SK-MEL-5 (cell line): ENCODE measurements around the gene PDE4B. TPM values are rescaled to one million over a fixed set of nuclear protein-coding genes. Genes with fewer than 3 reads are reported as not detected.
"Not testable (repeated sequence)": the region's sequence is repeated elsewhere in the genome, so short reads cannot be mapped to it uniquely, and the experiment has no call there.

Experiments used
- DNase-seq: peaks from one replicate; pipeline ENCODE4 v3.0.0-alpha.2; 2016; ENCODE audit warnings: low read depth, low spot score
- in situ Hi-C: cut with HindIII; loops from 2 replicates; pipeline ENCODE4 v1.10.0; 2016; ENCODE audit warnings: low sequenced_read_pairs, high pct_unique_total_duplicates, low pct_unique_long_range_greater_than_20kb
- total RNA-seq: library from RNA; depleted of rRNA; stranded (reverse); fragments of >200 nt; shearing (Covaris generic); gene quantifications from 2 replicates; pipeline ENCODE4 v1.2.3, GENCODE V29; 2014

The PDE4B gene
- total RNA-seq, 1 experiment from 2014 or later = 26.1 TPM

- DNase-seq = no peak
These were observed 170.6 kb downstream of the PDE4B start for GRCh38 chr1:65963156-65963888.

GRCh38 chr1:65964123-65964522, 171.4 kb downstream of the PDE4B start:
- in situ Hi-C loops = no loop called here
- DNase-seq = no peak

More at GRCh38 chr1:65963156-65963888, 170.6 kb downstream of the PDE4B start:
- in situ Hi-C loops = no loop called here

GRCh38 chr1:65965112-65965996, 172.7 kb downstream of the PDE4B start:
- in situ Hi-C loops = no loop called here
- DNase-seq = peak; percentile 77

GRCh38 chr1:65967492-65967891, 174.8 kb downstream of the PDE4B start:
- in situ Hi-C loops, DNase-seq: not testable (repeated sequence)

GRCh38 chr1:65971547-65971946, 178.9 kb downstream of the PDE4B start:
- in situ Hi-C loops = no loop called here
- no peak for DNase-seq

- in situ Hi-C loops = no loop called here
- DNase-seq = no peak
These were observed 183.0 kb downstream of the PDE4B start for GRCh38 chr1:65975708-65976107.

- in situ Hi-C loops = no loop called here
These were observed 186.7 kb downstream of the PDE4B start for GRCh38 chr1:65979136-65980044.

GRCh38 chr1:65980237-65980636, 187.5 kb downstream of the PDE4B start:
- in situ Hi-C loops = no loop called here
- no peak for DNase-seq

More at GRCh38 chr1:65979136-65980044, 186.7 kb downstream of the PDE4B start:
- peak; percentile 95 for DNase-seq

- in situ Hi-C loops = no loop called here
- no peak for DNase-seq
These were observed 190.8 kb downstream of the PDE4B start for GRCh38 chr1:65983500-65983899.

- in situ Hi-C loops = no loop called here
- DNase-seq = no peak
These were observed 192.8 kb downstream of the PDE4B start for GRCh38 chr1:65985393-65986066.

- in situ Hi-C loops = no loop called here
- DNase-seq = no peak
These were observed 193.5 kb downstream of the PDE4B start for GRCh38 chr1:65986146-65986545.

GRCh38 chr1:65990161-65990560, 197.5 kb downstream of the PDE4B start:
- in situ Hi-C loops = no loop called here
- no peak for DNase-seq

GRCh38 chr1:65991694-65992093, 199.0 kb downstream of the PDE4B start:
- in situ Hi-C loops = no loop called here

GRCh38 chr1:65992165-65992821, 199.6 kb downstream of the PDE4B start:
- in situ Hi-C loops = no loop called here
- DNase-seq = peak; percentile 90

More at GRCh38 chr1:65991694-65992093, 199.0 kb downstream of the PDE4B start:
- no peak for DNase-seq

GRCh38 chr1:65992831-65993271, 200.2 kb downstream of the PDE4B start:
- in situ Hi-C loops = no loop called here
- peak; percentile 31 for DNase-seq

GRCh38 chr1:65994223-65994622, 201.5 kb downstream of the PDE4B start:
- in situ Hi-C loops = no loop called here
- DNase-seq = peak; percentile 20

- in situ Hi-C loops = no loop called here
- DNase-seq = peak; percentile 19
These were observed 202.6 kb downstream of the PDE4B start for GRCh38 chr1:65995336-65995735.
